ENCODE measurements around the gene CALHM1. TPM values are rescaled to one million over a fixed set of nuclear protein-coding genes. Genes with fewer than 3 reads are reported as not detected.
"Not testable (repeated sequence)": the region's sequence is repeated elsewhere in the genome, so short reads cannot be mapped to it uniquely, and the experiment has no call there.

Gene CALHM1
- total RNA-seq, 1 experiment from 2014 or later: not detected

GRCh38 chr10:103486635-103487409, 28.1 kb upstream of the CALHM1 start:
- DNase-seq (ENCODE audit: low read depth): not testable (repeated sequence)

- peak; percentile 75 for DNase-seq (ENCODE audit: low read depth)
Observed at GRCh38 chr10:103481974-103482531, 23.4 kb upstream of the CALHM1 start.

GRCh38 chr10:103480521-103480920, 21.8 kb upstream of the CALHM1 start:
- peak; percentile 65 for DNase-seq (ENCODE audit: low read depth)

- DNase-seq (ENCODE audit: low read depth): peak; percentile 83
Observed at GRCh38 chr10:103479135-103479534, 20.4 kb upstream of the CALHM1 start, which contains the start of gene CALHM3. CALHM3 (minus strand) TSS chr10:103479240; CDS start chr10:103479032, 208 bp downstream.

GRCh38 chr10:103478671-103479070, 20.0 kb upstream of the CALHM1 start:
- no peak for DNase-seq (ENCODE audit: low read depth)

- DNase-seq (ENCODE audit: low read depth): no peak
Observed at GRCh38 chr10:103476046-103476768, 17.5 kb upstream of the CALHM1 start.

GRCh38 chr10:103475437-103475836, 16.7 kb upstream of the CALHM1 start:
- DNase-seq (ENCODE audit: low read depth): no peak

- no peak for DNase-seq (ENCODE audit: low read depth)
Observed at GRCh38 chr10:103474077-103474476, 15.4 kb upstream of the CALHM1 start.

- DNase-seq (ENCODE audit: low read depth): no peak
Observed at GRCh38 chr10:103473261-103473671, 14.6 kb upstream of the CALHM1 start.

- DNase-seq (ENCODE audit: low read depth): no peak
Observed at GRCh38 chr10:103472005-103472404, 13.3 kb upstream of the CALHM1 start.

GRCh38 chr10:103470761-103471653, 12.3 kb upstream of the CALHM1 start:
- peak; percentile 79 for DNase-seq (ENCODE audit: low read depth)

GRCh38 chr10:103469201-103469600, 10.5 kb upstream of the CALHM1 start:
- DNase-seq (ENCODE audit: low read depth): no peak

- DNase-seq (ENCODE audit: low read depth): no peak
Observed at GRCh38 chr10:103467406-103467805, 8.7 kb upstream of the CALHM1 start.

GRCh38 chr10:103466734-103467133, 8.0 kb upstream of the CALHM1 start:
- DNase-seq (ENCODE audit: low read depth): no peak

- DNase-seq (ENCODE audit: low read depth): no peak
Observed at GRCh38 chr10:103465411-103466179, 6.9 kb upstream of the CALHM1 start.

- DNase-seq (ENCODE audit: low read depth): no peak
Observed at GRCh38 chr10:103463499-103463898, 4.8 kb upstream of the CALHM1 start.

- no peak for DNase-seq (ENCODE audit: low read depth)
Observed at GRCh38 chr10:103459615-103460014, 915 bp upstream of the CALHM1 start.

- DNase-seq (ENCODE audit: low read depth): no peak
Observed at GRCh38 chr10:103457896-103458583, 660 bp downstream of the CALHM1 start.

- DNase-seq (ENCODE audit: low read depth): peak; percentile 44
Observed at GRCh38 chr10:103457176-103457712, 1.5 kb downstream of the CALHM1 start.

GRCh38 chr10:103456074-103456660, 2.5 kb downstream of the CALHM1 start:
- DNase-seq (ENCODE audit: low read depth): no peak
